ENCODE results near the gene MIGA1.
"Not testable (repeated sequence)": the region's sequence is repeated elsewhere in the genome, so short reads cannot be mapped to it uniquely, and the experiment has no call there.

Gene MIGA1

GRCh38 chr1:77779529-77780281, at the start of gene MIGA1:
TSS of gene MIGA1 (plus strand) at chr1:77779649. CDS start at chr1:77783253, 3,604 bp downstream.
- peak; percentile 91 for DNase-seq (ENCODE audit: low spot score)

- no peak for DNase-seq (ENCODE audit: low spot score)
Measured at GRCh38 chr1:77732090-77732489, 47.4 kb upstream of the MIGA1 start.

GRCh38 chr1:77739235-77739634, 40.2 kb upstream of the MIGA1 start:
- no peak for DNase-seq (ENCODE audit: low spot score)

- DNase-seq (ENCODE audit: low spot score) = no peak
Measured at GRCh38 chr1:77741316-77741715, 38.1 kb upstream of the MIGA1 start.

GRCh38 chr1:77742011-77742555, 37.4 kb upstream of the MIGA1 start:
- DNase-seq (ENCODE audit: low spot score) = no peak

GRCh38 chr1:77744576-77744975, 34.9 kb upstream of the MIGA1 start:
- DNase-seq (ENCODE audit: low spot score) = no peak

GRCh38 chr1:77749489-77749888, 30.0 kb upstream of the MIGA1 start:
- DNase-seq (ENCODE audit: low spot score) = not testable (repeated sequence)

GRCh38 chr1:77756052-77756754, 23.2 kb upstream of the MIGA1 start:
- no peak for DNase-seq (ENCODE audit: low spot score)

GRCh38 chr1:77757066-77757584, 22.3 kb upstream of the MIGA1 start:
- DNase-seq (ENCODE audit: low spot score) = no peak

- DNase-seq (ENCODE audit: low spot score) = no peak
Measured at GRCh38 chr1:77757603-77758002, 21.8 kb upstream of the MIGA1 start.

- peak; percentile 90 for DNase-seq (ENCODE audit: low spot score)
Measured at GRCh38 chr1:77759071-77760028, 20.1 kb upstream of the MIGA1 start, which contains the start of gene USP33. TSS of gene USP33 (minus strand) at chr1:77759852. CDS start at chr1:77741697, 18,155 bp downstream.

GRCh38 chr1:77762072-77762476, 17.4 kb upstream of the MIGA1 start:
- DNase-seq (ENCODE audit: low spot score) = no peak

- no peak for DNase-seq (ENCODE audit: low spot score)
Measured at GRCh38 chr1:77768006-77768405, 11.4 kb upstream of the MIGA1 start.

GRCh38 chr1:77776007-77776700, 3.3 kb upstream of the MIGA1 start:
- no peak for DNase-seq (ENCODE audit: low spot score)

GRCh38 chr1:77781683-77782082, 2.2 kb downstream of the MIGA1 start:
- no peak for DNase-seq (ENCODE audit: low spot score)

GRCh38 chr1:77783141-77783540, 3.7 kb downstream of the MIGA1 start:
- DNase-seq (ENCODE audit: low spot score) = no peak

GRCh38 chr1:77786093-77786741, 6.8 kb downstream of the MIGA1 start:
- DNase-seq (ENCODE audit: low spot score) = not testable (repeated sequence)

- no peak for DNase-seq (ENCODE audit: low spot score)
Measured at GRCh38 chr1:77794550-77794949, 15.1 kb downstream of the MIGA1 start.

- no peak for DNase-seq (ENCODE audit: low spot score)
Measured at GRCh38 chr1:77796695-77797405, 17.4 kb downstream of the MIGA1 start.

- DNase-seq (ENCODE audit: low spot score) = no peak
Measured at GRCh38 chr1:77797991-77798390, 18.5 kb downstream of the MIGA1 start.
